Measurements from ENCODE around the gene SEZ6. TPM values are rescaled to one million over a fixed set of nuclear protein-coding genes. Genes with fewer than 3 reads are reported as not detected.

The SEZ6 gene
- total and polyA plus RNA-seq, 2 of the 4 experiments (the other 2 are of a cell fraction) = not detected

GRCh38 chr17:28951991-28952975, 53.5 kb downstream of the SEZ6 start (continued):
- TF ChIP-seq, protein P1, sequence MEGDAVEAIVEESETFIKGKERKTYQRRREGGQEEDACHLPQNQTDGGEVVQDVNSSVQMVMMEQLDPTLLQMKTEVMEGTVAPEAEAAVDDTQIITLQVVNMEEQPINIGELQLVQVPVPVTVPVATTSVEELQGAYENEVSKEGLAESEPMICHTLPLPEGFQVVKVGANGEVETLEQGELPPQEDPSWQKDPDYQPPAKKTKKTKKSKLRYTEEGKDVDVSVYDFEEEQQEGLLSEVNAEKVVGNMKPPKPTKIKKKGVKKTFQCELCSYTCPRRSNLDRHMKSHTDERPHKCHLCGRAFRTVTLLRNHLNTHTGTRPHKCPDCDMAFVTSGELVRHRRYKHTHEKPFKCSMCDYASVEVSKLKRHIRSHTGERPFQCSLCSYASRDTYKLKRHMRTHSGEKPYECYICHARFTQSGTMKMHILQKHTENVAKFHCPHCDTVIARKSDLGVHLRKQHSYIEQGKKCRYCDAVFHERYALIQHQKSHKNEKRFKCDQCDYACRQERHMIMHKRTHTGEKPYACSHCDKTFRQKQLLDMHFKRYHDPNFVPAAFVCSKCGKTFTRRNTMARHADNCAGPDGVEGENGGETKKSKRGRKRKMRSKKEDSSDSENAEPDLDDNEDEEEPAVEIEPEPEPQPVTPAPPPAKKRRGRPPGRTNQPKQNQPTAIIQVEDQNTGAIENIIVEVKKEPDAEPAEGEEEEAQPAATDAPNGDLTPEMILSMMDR (conservative IDR thresholded peaks at IDR 0.05; ENCODE audit: low read depth, low read length) = no peak
- no peak for TF ChIP-seq RCOR1 (IDR thresholded peaks at IDR 0.05; ENCODE audit: insufficient replicate concordance, low read length)
- no peak for TF ChIP-seq NFE2L2 (IDR thresholded peaks at IDR 0.05; ENCODE audit: low read depth, low read length)
